ENCODE data around the gene HMGB1.
A peak's percentile ranks its signal among the peaks of the same experiment; 100 is the strongest.

Gene HMGB1

GRCh38 chr13:30465593-30466357 lies at the start of gene HMGB1:
Gene HMGB1, minus strand, starts transcription at chr13:30465936. Its CDS starts 2,256 bp downstream, at chr13:30463680.
- DNase-seq = peak; percentile 83 to 98 (median 97)

GRCh38 chr13:30510811-30511371 lies 45.2 kb upstream of the HMGB1 start:
- DNase-seq = no peak

- DNase-seq = no peak
Measured at GRCh38 chr13:30510091-30510490, 44.4 kb upstream of the HMGB1 start.

GRCh38 chr13:30509254-30510050 lies 43.7 kb upstream of the HMGB1 start:
- DNase-seq = no peak

- no peak for DNase-seq
Measured at GRCh38 chr13:30504081-30504480, 38.3 kb upstream of the HMGB1 start.

- no peak for DNase-seq
Measured at GRCh38 chr13:30502237-30502636, 36.5 kb upstream of the HMGB1 start.

- no peak for DNase-seq
Measured at GRCh38 chr13:30499338-30499737, 33.6 kb upstream of the HMGB1 start.

GRCh38 chr13:30496147-30496546 lies 30.4 kb upstream of the HMGB1 start:
- no peak for DNase-seq

GRCh38 chr13:30495746-30496145 lies 30.0 kb upstream of the HMGB1 start:
- DNase-seq = no peak

GRCh38 chr13:30493658-30494381 lies 28.1 kb upstream of the HMGB1 start:
- DNase-seq = no peak

- no peak for DNase-seq
Measured at GRCh38 chr13:30487075-30487470, 21.3 kb upstream of the HMGB1 start.

GRCh38 chr13:30486230-30487074 lies 20.7 kb upstream of the HMGB1 start:
- DNase-seq = no peak

GRCh38 chr13:30481241-30481760 lies 15.6 kb upstream of the HMGB1 start:
- DNase-seq = no peak

- no peak for DNase-seq
Measured at GRCh38 chr13:30480292-30480950, 14.7 kb upstream of the HMGB1 start.

- no peak for DNase-seq
Measured at GRCh38 chr13:30479883-30480219, 14.1 kb upstream of the HMGB1 start.

GRCh38 chr13:30479154-30479882 lies 13.6 kb upstream of the HMGB1 start:
- no peak for DNase-seq

GRCh38 chr13:30477346-30478195 lies 11.8 kb upstream of the HMGB1 start:
- DNase-seq = peak in 1 of 14 donors; percentile 30

- DNase-seq = no peak
Measured at GRCh38 chr13:30473675-30474074, 7.9 kb upstream of the HMGB1 start.

GRCh38 chr13:30466841-30467252 lies 1.1 kb upstream of the HMGB1 start:
- DNase-seq = no peak

Measured in C1 segment of cervical spinal cord (tissue), 14 donors.